C4-2B (cell line): ENCODE results near the gene GLS.

Source experiments
- CTCF ChIP-seq: fragments of 450-650 bp; conservative IDR thresholded peaks from 2 replicates; pipeline ENCODE4 v1.5.1; 2017; ENCODE audit warnings: mild to moderate bottlenecking
- ZFX ChIP-seq: fragments of 450-650 bp; IDR thresholded peaks from 2 replicates; pipeline ENCODE4 v1.6.1; 2017

GRCh38 chr2:190837952-190838361, 42.7 kb upstream of the GLS start:
- no peak for TF ChIP-seq CTCF
- TF ChIP-seq ZFX = no peak
